MM.1S (cell line): ENCODE results near the gene ZBTB7C.

Source experiments
- EZH2 ChIP-seq: fragments of 300-600 bp; sonication (generic); optimal IDR thresholded peaks from 2 replicates; pipeline ENCODE3; 2017; ENCODE audit warnings: low read depth, mild to moderate bottlenecking, antibody characterized with exemption, low read length, mixed read lengths
- EZH2phosphoT487 ChIP-seq: fragments of 300-600 bp; sonication (generic); IDR thresholded peaks from 2 replicates; pipeline ENCODE4 v1.6.1; 2018; ENCODE audit warnings: antibody characterized with exemption, low read length
- TF ChIP-seq, protein P1 (sequence below): fragments of 300-600 bp; sonication (generic); IDR thresholded peaks from 2 replicates; pipeline ENCODE4 v1.5.1; 2016; ENCODE audit warnings: antibody characterized with exemption, low read length, mixed read lengths

DNA sequence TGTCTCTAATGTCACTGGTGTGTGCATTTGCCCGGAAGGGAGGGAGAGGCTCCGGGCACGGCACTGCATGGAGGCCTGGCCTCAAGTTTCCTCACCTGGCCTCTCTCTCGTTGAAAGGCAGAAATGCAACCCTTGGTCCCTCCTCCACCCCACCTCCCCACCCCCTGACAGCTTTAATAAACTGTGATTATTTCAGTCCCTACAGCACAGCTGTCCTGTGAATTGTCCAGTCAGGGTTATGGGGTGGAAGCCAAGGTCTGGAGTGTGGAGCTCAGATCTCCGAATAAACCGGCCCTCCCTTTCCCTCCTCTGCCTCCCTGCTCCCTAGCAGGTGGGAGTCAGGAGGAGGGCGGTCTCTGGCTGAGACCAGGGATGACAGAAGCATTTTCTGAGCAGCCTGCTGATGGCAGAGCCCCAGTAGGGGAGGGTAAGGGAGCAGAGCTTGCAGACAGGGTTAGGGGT, 279.5 kb downstream of the ZBTB7C start:
- TF ChIP-seq EZH2 (no peak), EZH2phosphoT487 (no peak)
- TF ChIP-seq, protein P1, sequence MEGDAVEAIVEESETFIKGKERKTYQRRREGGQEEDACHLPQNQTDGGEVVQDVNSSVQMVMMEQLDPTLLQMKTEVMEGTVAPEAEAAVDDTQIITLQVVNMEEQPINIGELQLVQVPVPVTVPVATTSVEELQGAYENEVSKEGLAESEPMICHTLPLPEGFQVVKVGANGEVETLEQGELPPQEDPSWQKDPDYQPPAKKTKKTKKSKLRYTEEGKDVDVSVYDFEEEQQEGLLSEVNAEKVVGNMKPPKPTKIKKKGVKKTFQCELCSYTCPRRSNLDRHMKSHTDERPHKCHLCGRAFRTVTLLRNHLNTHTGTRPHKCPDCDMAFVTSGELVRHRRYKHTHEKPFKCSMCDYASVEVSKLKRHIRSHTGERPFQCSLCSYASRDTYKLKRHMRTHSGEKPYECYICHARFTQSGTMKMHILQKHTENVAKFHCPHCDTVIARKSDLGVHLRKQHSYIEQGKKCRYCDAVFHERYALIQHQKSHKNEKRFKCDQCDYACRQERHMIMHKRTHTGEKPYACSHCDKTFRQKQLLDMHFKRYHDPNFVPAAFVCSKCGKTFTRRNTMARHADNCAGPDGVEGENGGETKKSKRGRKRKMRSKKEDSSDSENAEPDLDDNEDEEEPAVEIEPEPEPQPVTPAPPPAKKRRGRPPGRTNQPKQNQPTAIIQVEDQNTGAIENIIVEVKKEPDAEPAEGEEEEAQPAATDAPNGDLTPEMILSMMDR = no peak
